Measurements from ENCODE around the gene APH1B. TPM values are rescaled to one million over a fixed set of nuclear protein-coding genes. Genes with fewer than 3 reads are reported as not detected.
A peak's percentile ranks its signal among the peaks of the same experiment; 100 is the strongest.

Gene APH1B
- total RNA-seq, 1 donor from 2014 or later = 4.7 TPM

GRCh38 chr15:63254991-63255390 is 22.4 kb upstream of the APH1B start:
- Histone ChIP-seq H3K4me3 (ENCODE audit: low read depth, low read length) (no peak overlapping the region), H3K27me3 (ENCODE audit: control insufficient read depth, insufficient read depth, low read length) (no peaks in the 10 kb centered on the region), H3K36me3 (ENCODE audit: control insufficient read depth, insufficient read depth, low read length) (no peaks in the 10 kb centered on the region)
- no peak for DNase-seq (ENCODE audit: low read depth)
- TF ChIP-seq CTCF (IDR thresholded peaks at IDR 0.05; ENCODE audit: insufficient read depth, low read length, severe bottlenecking) = no peak
- FAIRE-seq = no peak

- no peak for TF ChIP-seq CTCF (IDR thresholded peaks at IDR 0.05; ENCODE audit: insufficient read depth, low read length, severe bottlenecking)
- FAIRE-seq = no peak
Observed at GRCh38 chr15:63255489-63255990, 21.9 kb upstream of the APH1B start.

GRCh38 chr15:63256433-63257274 is 20.8 kb upstream of the APH1B start:
- no peak for TF ChIP-seq CTCF (IDR thresholded peaks at IDR 0.05; ENCODE audit: insufficient read depth, low read length, severe bottlenecking)
- Histone ChIP-seq H3K36me3 (ENCODE audit: control insufficient read depth, insufficient read depth, low read length) (no peaks in the 10 kb centered on the region), H3K4me3 (ENCODE audit: low read depth, low read length) (no peak overlapping the region), H3K27me3 (ENCODE audit: control insufficient read depth, insufficient read depth, low read length) (no peaks in the 10 kb centered on the region)
- DNase-seq (ENCODE audit: low read depth) = peak; percentile 61
- FAIRE-seq = no peak

More at GRCh38 chr15:63255489-63255990, 21.9 kb upstream of the APH1B start:
- no peak for DNase-seq (ENCODE audit: low read depth)
- Histone ChIP-seq H3K27me3 (ENCODE audit: control insufficient read depth, insufficient read depth, low read length) (no peaks in the 10 kb centered on the region), H3K4me3 (ENCODE audit: low read depth, low read length) (no peak overlapping the region), H3K36me3 (ENCODE audit: control insufficient read depth, insufficient read depth, low read length) (no peaks in the 10 kb centered on the region)

- Histone ChIP-seq H3K36me3 (ENCODE audit: control insufficient read depth, insufficient read depth, low read length) (peaks cover 2% of the 10 kb centered on the region), H3K27me3 (ENCODE audit: control insufficient read depth, insufficient read depth, low read length) (no peaks in the 10 kb centered on the region), H3K4me3 (ENCODE audit: low read depth, low read length) (no peak overlapping the region)
- no peak for DNase-seq (ENCODE audit: low read depth)
- no peak for TF ChIP-seq CTCF (IDR thresholded peaks at IDR 0.05; ENCODE audit: insufficient read depth, low read length, severe bottlenecking)
- FAIRE-seq = no peak
Observed at GRCh38 chr15:63258658-63259057, 18.7 kb upstream of the APH1B start.

- DNase-seq (ENCODE audit: low read depth) (no peak), FAIRE-seq (no peak)
- TF ChIP-seq CTCF (IDR thresholded peaks at IDR 0.05; ENCODE audit: insufficient read depth, low read length, severe bottlenecking) = no peak
- no peaks in the 10 kb centered on the region for H3K27me3 ChIP-seq (ENCODE audit: control insufficient read depth, insufficient read depth, low read length)
- peaks cover 2% of the 10 kb centered on the region for H3K36me3 ChIP-seq (ENCODE audit: control insufficient read depth, insufficient read depth, low read length)
- no peak overlapping the region for H3K4me3 ChIP-seq (ENCODE audit: low read depth, low read length)
Observed at GRCh38 chr15:63260791-63261190, 16.6 kb upstream of the APH1B start.
